B cell (primary cell): ENCODE results near the gene PARD3. TPM values are rescaled to one million over a fixed set of nuclear protein-coding genes. Genes with fewer than 3 reads are reported as not detected.

Experiments used
- ATAC-seq: fragments of 200-7000 bp; cut with Tn5 transposase; one replicate; pipeline ENCODE4 v1.10.0; 2021; ENCODE audit warnings: low read depth, mild to moderate bottlenecking, moderate number of reproducible peaks, moderate library complexity
- CTCF ChIA-PET: fragments of 350-600 bp; sonication (Branson Sonifier 250); formaldehyde crosslinking; loops from one replicate; lab custom pipeline; 2021; ENCODE audit warnings: antibody characterized with exemption, inconsistent platforms; lab: Charles Lee
- POLR2A ChIA-PET: fragments of 350-600 bp; sonication (Branson Sonifier 250); formaldehyde crosslinking; loops from one replicate; lab custom pipeline; 2021; ENCODE audit warnings: antibody characterized with exemption; lab: Charles Lee
- DNase-seq: peaks from one replicate; pipeline ENCODE4 v3.0.0; 2013
- H2AFZ ChIP-seq: 2 replicates; pipeline ENCODE4 v1.6.1; 2012; ENCODE audit warnings: mild to moderate bottlenecking, low read depth, low read length; ENCODE audit not compliant: insufficient read depth, poor library complexity, severe bottlenecking
- H3K27ac ChIP-seq, 2 donors: 1 replicate in 1 of 2; 2 replicates in 1 of 2; pipeline ENCODE4 v1.5.1; 2012 to 2013; ENCODE audit warnings: low read length in 2 of 2, mild to moderate bottlenecking in 2 of 2, moderate library complexity in 1 of 2
- H3K27me3 ChIP-seq, 4 experiments: fragments of 200-600 bp in 1 of 4; sonication (generic) in 1 of 4; replicated peaks in 1 of 4; 1 replicate in 2 of 4; 2 replicates in 2 of 4; pipeline versions ENCODE4 v1.6.1 to v1.7.0; 2013 to 2016; ENCODE audit warnings: low read length in 3 of 4, mild to moderate bottlenecking in 2 of 4, mixed read lengths in 1 of 4, moderate library complexity in 1 of 4; ENCODE audit not compliant: insufficient read depth in 4 of 4, control insufficient read depth in 3 of 4; ENCODE audit errors: control extremely low read depth in 1 of 4
- H3K36me3 ChIP-seq, 2 experiments: replicated peaks in 1 of 2; 1 replicate in 1 of 2; 2 replicates in 1 of 2; pipeline versions ENCODE4 v1.6.1 to v1.7.1; 2013; ENCODE audit warnings: low read length in 1 of 2; ENCODE audit not compliant: insufficient read depth in 2 of 2, control insufficient read depth in 1 of 2; ENCODE audit errors: control extremely low read depth in 1 of 2, extremely low read depth in 1 of 2
- H3K4me1 ChIP-seq, 2 donors: fragments of 200-600 bp in 1 of 2; sonication (generic) in 1 of 2; 1 replicate in 1 of 2; 2 replicates in 1 of 2; pipeline versions ENCODE4 v1.5.1 to v1.6.1; 2013 to 2017; ENCODE audit warnings: low read length in 2 of 2; ENCODE audit not compliant: control insufficient read depth in 2 of 2, insufficient read depth in 2 of 2
- H3K4me2 ChIP-seq: replicated peaks from 2 replicates; pipeline ENCODE3; 2012; ENCODE audit warnings: mild to moderate bottlenecking, low read depth, low read length; ENCODE audit not compliant: poor library complexity, severe bottlenecking
- H3K4me3 ChIP-seq, 5 experiments: fragments of 200-600 bp in 1 of 5; sonication (generic) in 1 of 5; 1 replicate in 3 of 5; 2 replicates in 2 of 5; pipeline versions ENCODE4 v1.5.1 to v1.7.0; 2011 to 2016; ENCODE audit warnings: low read length in 4 of 5, mild to moderate bottlenecking in 4 of 5, low read depth in 2 of 5, control low read depth in 1 of 5, moderate library complexity in 1 of 5; ENCODE audit not compliant: insufficient read depth in 1 of 5; ENCODE audit errors: control extremely low read depth in 1 of 5, extremely low read depth in 1 of 5
- H3K79me2 ChIP-seq: fragments of 200-600 bp; sonication (generic); one replicate; pipeline ENCODE4 v1.6.0; 2016; ENCODE audit warnings: low read length; ENCODE audit not compliant: control insufficient read depth, insufficient read depth
- H3K9ac ChIP-seq: fragments of 200-600 bp; sonication (generic); 2 replicates; pipeline ENCODE4 v1.6.1; 2017; ENCODE audit warnings: mild to moderate bottlenecking, low read length, moderate library complexity
- H3K9me3 ChIP-seq, 3 donors: one replicate each; pipeline versions ENCODE4 v1.6.1 to v1.7.1; 2013; ENCODE audit warnings: low read length in 2 of 3; ENCODE audit not compliant: control insufficient read depth in 2 of 3, insufficient read depth in 1 of 3; ENCODE audit errors: control extremely low read depth in 1 of 3
- H4K20me1 ChIP-seq: 2 replicates; pipeline ENCODE4 v1.6.0; 2012; ENCODE audit warnings: mild to moderate bottlenecking, low read length; ENCODE audit not compliant: insufficient read depth, control insufficient read depth, poor library complexity, severe bottlenecking
- H3K27ac Mint-ChIP-seq: one replicate; pipeline ENCODE4 v1.8.0; 2021; ENCODE audit warnings: mixed read lengths
- H3K27me3 Mint-ChIP-seq: one replicate; pipeline ENCODE4 v1.8.0; 2021; ENCODE audit warnings: mixed read lengths
- H3K4me1 Mint-ChIP-seq: one replicate; pipeline ENCODE4 v1.8.0; 2021; ENCODE audit warnings: mixed read lengths
- H3K4me3 Mint-ChIP-seq: one replicate; pipeline ENCODE4 v1.8.0; 2021; ENCODE audit warnings: mixed read lengths
- H3K9me3 Mint-ChIP-seq: one replicate; pipeline ENCODE4 v1.8.0; 2022; ENCODE audit warnings: mixed read lengths; ENCODE audit not compliant: insufficient read depth
- CTCF ChIP-seq: fragments of 200-600 bp; IDR thresholded peaks from one replicate; pipeline ENCODE4 v1.8.0; 2022; ENCODE audit warnings: antibody characterized with exemption, mild to moderate bottlenecking
- EZH2 ChIP-seq: IDR thresholded peaks from 2 replicates; pipeline ENCODE4 v1.6.1; 2012; ENCODE audit warnings: borderline replicate concordance, low read depth, mild to moderate bottlenecking, moderate library complexity, low read length; ENCODE audit not compliant: insufficient read depth, poor library complexity, severe bottlenecking
- WGBS: methylation state at CpG from one replicate; pipeline ENCODE4 v1.1.5; 2013; ENCODE audit warnings: missing lambda C conversion rate; ENCODE audit not compliant: insufficient coverage; 5-methylcytosine and 5-hydroxymethylcytosine counted together
- intact Hi-C: fragments of 100-400 bp; cut with micrococcal nuclease; formaldehyde crosslinking; loops from one replicate; pipeline ENCODE4 v1.10.0; 2022
- polyA plus RNA-seq: library from polyadenylated mRNA; depleted of rRNA; stranded (reverse); fragments of >200 nt; gene quantifications from 2 replicates; pipeline ENCODE4 v1.2.3, GENCODE V29; 2012
- total RNA-seq, 2 donors: library from RNA; stranded (reverse); fragments of 120-200 nt in 1 of 2; gene quantifications; 1 replicate in 1 of 2; 2 replicates in 1 of 2; pipeline versions ENCODE4 v1.2.3 to v1.2.4, GENCODE V29; 2013 to 2022

Gene PARD3
- total and polyA plus RNA-seq, 2 donors (not counting 1 experiment from before 2014, with no cell fraction given): not detected

- Histone ChIP-seq H3K27me3 (no peaks in the 10 kb centered on the region), H3K4me2 (no peak overlapping the region), H3K9me3 (no peaks in the 10 kb centered on the region), H3K79me2 (no peaks in the 10 kb centered on the region), H3K4me1 (no peaks in the 10 kb centered on the region), H3K9ac (no peak overlapping the region), H2AFZ (no peak overlapping the region), H3K27ac (no peak overlapping the region), H3K36me3 (no peaks in the 10 kb centered on the region), H3K4me3 (no peak overlapping the region), H4K20me1 (no peaks in the 10 kb centered on the region)
- no peaks in the 10 kb centered on the region for H3K9me3 Mint-ChIP-seq
- CTCF ChIA-PET: no interaction called here
- no peak overlapping the region for H3K27ac Mint-ChIP-seq
- intact Hi-C loops: no loop called here
- ATAC-seq (no peak), DNase-seq (no peak)
- TF ChIP-seq CTCF (no peak), EZH2 (no peak)
- POLR2A ChIA-PET: no interaction called here
- no peaks in the 10 kb centered on the region for H3K4me1 Mint-ChIP-seq
- no peaks in the 10 kb centered on the region for H3K27me3 Mint-ChIP-seq
- 100% methylated on average over 1 of the region's 1 CpG for WGBS
- H3K4me3 Mint-ChIP-seq: no peak overlapping the region
Observed at GRCh38 chr10:34462993-34463392, 352.1 kb downstream of the PARD3 start.

DNA sequence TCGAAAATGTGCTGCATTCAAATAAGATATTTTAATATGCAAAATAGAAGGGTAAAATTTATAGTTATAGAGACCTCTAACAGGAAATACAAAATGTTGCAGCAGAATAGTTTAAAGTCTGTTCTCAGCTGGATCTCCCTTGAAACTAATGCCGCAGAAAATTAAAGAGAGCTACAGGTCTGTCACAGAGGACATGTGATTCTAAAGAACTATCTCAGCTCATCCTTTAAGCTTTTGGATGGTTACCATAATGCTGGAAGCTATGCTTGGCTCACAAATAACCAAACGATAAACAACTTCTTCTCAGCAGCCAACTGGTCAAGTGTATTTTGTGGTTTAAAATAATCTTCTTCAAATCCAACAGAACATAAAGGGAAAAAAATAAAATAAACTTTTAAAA lies 353.0 kb downstream of the PARD3 start:
- Histone ChIP-seq H2AFZ (no peak overlapping the region), H3K79me2 (no peaks in the 10 kb centered on the region), H3K27me3 (no peaks in the 10 kb centered on the region), H3K4me2 (no peak overlapping the region), H3K9ac (no peak overlapping the region), H3K36me3 (no peaks in the 10 kb centered on the region), H4K20me1 (no peaks in the 10 kb centered on the region), H3K27ac (no peak overlapping the region), H3K4me1 (no peaks in the 10 kb centered on the region), H3K4me3 (no peak overlapping the region), H3K9me3 (no peaks in the 10 kb centered on the region)
- ChIA-PET CTCF (no interaction called here), POLR2A (no interaction called here)
- intact Hi-C loops: no loop called here
- ATAC-seq (no peak), DNase-seq (no peak)
- Mint-ChIP-seq H3K4me3 (no peak overlapping the region), H3K9me3 (no peaks in the 10 kb centered on the region), H3K27me3 (no peaks in the 10 kb centered on the region), H3K4me1 (no peaks in the 10 kb centered on the region), H3K27ac (no peak overlapping the region)
- TF ChIP-seq CTCF (no peak), EZH2 (no peak)
- no CpG with 5 or more reads among the region's 3 CpGs for WGBS
